ENCODE data around the gene EMILIN3.

EMILIN3 gene

GRCh38 chr20:41331731-41332130, 34.9 kb downstream of the EMILIN3 start:
- H3K4me3 ChIP-seq (ENCODE audit: low read depth, low read length), result no peak overlapping the region
- no peak overlapping the region for H3K27ac ChIP-seq (ENCODE audit: low read depth, low read length)

GRCh38 chr20:41330941-41331340, 35.7 kb downstream of the EMILIN3 start:
- no peaks in the 10 kb centered on the region for H3K27me3 ChIP-seq (ENCODE audit: insufficient read depth, low read length)
- H3K4me1 ChIP-seq (ENCODE audit: control insufficient read depth, insufficient read depth, low read length, unreplicated experiment), result peaks cover 23% of the 10 kb centered on the region
- no peak overlapping the region for H3K27ac ChIP-seq (ENCODE audit: low read depth, low read length)
- H3K4me3 ChIP-seq (ENCODE audit: low read depth, low read length), result no peak overlapping the region
- H2AFZ ChIP-seq (ENCODE audit: low read length, unreplicated experiment), result no peak overlapping the region
- H3K36me3 ChIP-seq (ENCODE audit: insufficient read depth, low read length), result no peaks in the 10 kb centered on the region
- no peaks in the 10 kb centered on the region for H3K79me2 ChIP-seq (ENCODE audit: control insufficient read depth, insufficient read depth, low read length, unreplicated experiment)

More at GRCh38 chr20:41331731-41332130, 34.9 kb downstream of the EMILIN3 start:
- Histone ChIP-seq H3K36me3 (ENCODE audit: insufficient read depth, low read length) (no peaks in the 10 kb centered on the region), H3K4me1 (ENCODE audit: control insufficient read depth, insufficient read depth, low read length, unreplicated experiment) (peaks cover 23% of the 10 kb centered on the region), H3K27me3 (ENCODE audit: insufficient read depth, low read length) (no peaks in the 10 kb centered on the region), H3K79me2 (ENCODE audit: control insufficient read depth, insufficient read depth, low read length, unreplicated experiment) (no peaks in the 10 kb centered on the region), H2AFZ (ENCODE audit: low read length, unreplicated experiment) (no peak overlapping the region)

GRCh38 chr20:41330343-41330720, 36.3 kb downstream of the EMILIN3 start:
- H3K36me3 ChIP-seq (ENCODE audit: insufficient read depth, low read length), result no peaks in the 10 kb centered on the region
- H3K4me1 ChIP-seq (ENCODE audit: control insufficient read depth, insufficient read depth, low read length, unreplicated experiment), result peaks cover 23% of the 10 kb centered on the region
- peak overlapping the region; percentile 63 for H2AFZ ChIP-seq (ENCODE audit: low read length, unreplicated experiment)
- H3K4me3 ChIP-seq (ENCODE audit: low read depth, low read length), result no peak overlapping the region
- no peaks in the 10 kb centered on the region for H3K27me3 ChIP-seq (ENCODE audit: insufficient read depth, low read length)
- H3K79me2 ChIP-seq (ENCODE audit: control insufficient read depth, insufficient read depth, low read length, unreplicated experiment), result no peaks in the 10 kb centered on the region
- H3K27ac ChIP-seq (ENCODE audit: low read depth, low read length), result peak overlapping the region; percentile 93

- H3K4me3 ChIP-seq (ENCODE audit: low read depth, low read length), result peak overlapping the region; percentile 28; the same call in 1 of the 2 replicates
- H2AFZ ChIP-seq (ENCODE audit: low read length, unreplicated experiment), result peak overlapping the region; percentile 80
- peak overlapping the region; percentile 93 for H3K27ac ChIP-seq (ENCODE audit: low read depth, low read length)
Observed at GRCh38 chr20:41329435-41330342, 36.9 kb downstream of the EMILIN3 start.

GRCh38 chr20:41327178-41327577, 39.4 kb downstream of the EMILIN3 start:
- peaks cover 23% of the 10 kb centered on the region for H3K4me1 ChIP-seq (ENCODE audit: control insufficient read depth, insufficient read depth, low read length, unreplicated experiment)
- H3K27me3 ChIP-seq (ENCODE audit: insufficient read depth, low read length), result no peaks in the 10 kb centered on the region
- H3K79me2 ChIP-seq (ENCODE audit: control insufficient read depth, insufficient read depth, low read length, unreplicated experiment), result no peaks in the 10 kb centered on the region
- H3K27ac ChIP-seq (ENCODE audit: low read depth, low read length), result no peak overlapping the region
- no peaks in the 10 kb centered on the region for H3K36me3 ChIP-seq (ENCODE audit: insufficient read depth, low read length)
- no peak overlapping the region for H2AFZ ChIP-seq (ENCODE audit: low read length, unreplicated experiment)
- no peak overlapping the region for H3K4me3 ChIP-seq (ENCODE audit: low read depth, low read length)

More at GRCh38 chr20:41329435-41330342, 36.9 kb downstream of the EMILIN3 start:
- Histone ChIP-seq H3K79me2 (ENCODE audit: control insufficient read depth, insufficient read depth, low read length, unreplicated experiment) (no peaks in the 10 kb centered on the region), H3K36me3 (ENCODE audit: insufficient read depth, low read length) (no peaks in the 10 kb centered on the region), H3K27me3 (ENCODE audit: insufficient read depth, low read length) (no peaks in the 10 kb centered on the region), H3K4me1 (ENCODE audit: control insufficient read depth, insufficient read depth, low read length, unreplicated experiment) (peaks cover 23% of the 10 kb centered on the region)

GRCh38 chr20:41320976-41321375, 45.6 kb downstream of the EMILIN3 start:
- peak overlapping the region; percentile 51; the same call in 1 of the 2 replicates for H3K27ac ChIP-seq (ENCODE audit: low read depth, low read length)
- peaks cover 26% of the 10 kb centered on the region for H3K4me1 ChIP-seq (ENCODE audit: control insufficient read depth, insufficient read depth, low read length, unreplicated experiment)
- H2AFZ ChIP-seq (ENCODE audit: low read length, unreplicated experiment), result no peak overlapping the region
- no peaks in the 10 kb centered on the region for H3K36me3 ChIP-seq (ENCODE audit: insufficient read depth, low read length)
- no peak overlapping the region for H3K4me3 ChIP-seq (ENCODE audit: low read depth, low read length)
- peaks cover 12% of the 10 kb centered on the region for H3K79me2 ChIP-seq (ENCODE audit: control insufficient read depth, insufficient read depth, low read length, unreplicated experiment)
- no peaks in the 10 kb centered on the region for H3K27me3 ChIP-seq (ENCODE audit: insufficient read depth, low read length)

- no peak overlapping the region for H3K4me3 ChIP-seq (ENCODE audit: low read depth, low read length)
- H3K27ac ChIP-seq (ENCODE audit: low read depth, low read length), result no peak overlapping the region
- H3K27me3 ChIP-seq (ENCODE audit: insufficient read depth, low read length), result no peaks in the 10 kb centered on the region
- H3K4me1 ChIP-seq (ENCODE audit: control insufficient read depth, insufficient read depth, low read length, unreplicated experiment), result peaks cover 29% of the 10 kb centered on the region
- H3K79me2 ChIP-seq (ENCODE audit: control insufficient read depth, insufficient read depth, low read length, unreplicated experiment), result peaks cover 17% of the 10 kb centered on the region
- no peaks in the 10 kb centered on the region for H3K36me3 ChIP-seq (ENCODE audit: insufficient read depth, low read length)
- no peak overlapping the region for H2AFZ ChIP-seq (ENCODE audit: low read length, unreplicated experiment)
Observed at GRCh38 chr20:41320441-41320840, 46.2 kb downstream of the EMILIN3 start.

GRCh38 chr20:41318271-41318649, 48.4 kb downstream of the EMILIN3 start:
- Histone ChIP-seq H2AFZ (ENCODE audit: low read length, unreplicated experiment) (no peak overlapping the region), H3K27me3 (ENCODE audit: insufficient read depth, low read length) (no peaks in the 10 kb centered on the region), H3K4me1 (ENCODE audit: control insufficient read depth, insufficient read depth, low read length, unreplicated experiment) (peaks cover 37% of the 10 kb centered on the region), H3K4me3 (ENCODE audit: low read depth, low read length) (peak overlapping the region; percentile 77), H3K36me3 (ENCODE audit: insufficient read depth, low read length) (no peaks in the 10 kb centered on the region), H3K27ac (ENCODE audit: low read depth, low read length) (peak overlapping the region; percentile 37), H3K79me2 (ENCODE audit: control insufficient read depth, insufficient read depth, low read length, unreplicated experiment) (peaks cover 37% of the 10 kb centered on the region)

GRCh38 chr20:41317546-41318270, 48.9 kb downstream of the EMILIN3 start, which contains the start of gene ZHX3:
TSS of gene ZHX3 (minus strand) at chr20:41317731. CDS start at chr20:41204916, 112,815 bp downstream.
- Histone ChIP-seq H3K27me3 (ENCODE audit: insufficient read depth, low read length) (no peaks in the 10 kb centered on the region), H3K4me1 (ENCODE audit: control insufficient read depth, insufficient read depth, low read length, unreplicated experiment) (peaks cover 37% of the 10 kb centered on the region), H2AFZ (ENCODE audit: low read length, unreplicated experiment) (peak within 1 kb of the TSS; percentile 74), H3K79me2 (ENCODE audit: control insufficient read depth, insufficient read depth, low read length, unreplicated experiment) (peaks cover 43% of the 10 kb centered on the region), H3K4me3 (ENCODE audit: low read depth, low read length) (peak within 1 kb of the TSS; percentile 83), H3K36me3 (ENCODE audit: insufficient read depth, low read length) (0 out of 2 replicates have a peak, but pooled peaks cover 3% of the 10 kb centered on the region), H3K27ac (ENCODE audit: low read depth, low read length) (peak within 1 kb of the TSS; percentile 84)

- Histone ChIP-seq H3K27ac (ENCODE audit: low read depth, low read length) (peak overlapping the region; percentile 84), H3K4me3 (ENCODE audit: low read depth, low read length) (peak overlapping the region; percentile 83), H3K27me3 (ENCODE audit: insufficient read depth, low read length) (no peaks in the 10 kb centered on the region), H3K36me3 (ENCODE audit: insufficient read depth, low read length) (peaks cover 9% of the 10 kb centered on the region; the same call in 1 of the 2 replicates), H3K4me1 (ENCODE audit: control insufficient read depth, insufficient read depth, low read length, unreplicated experiment) (peaks cover 37% of the 10 kb centered on the region), H3K79me2 (ENCODE audit: control insufficient read depth, insufficient read depth, low read length, unreplicated experiment) (peaks cover 51% of the 10 kb centered on the region), H2AFZ (ENCODE audit: low read length, unreplicated experiment) (peak overlapping the region; percentile 74)
Observed at GRCh38 chr20:41316602-41317545, 49.7 kb downstream of the EMILIN3 start.

Data from ACC112 (cell line).